Measurements from ENCODE around the gene IL4R.
"Not testable (repeated sequence)": the region's sequence is repeated elsewhere in the genome, so short reads cannot be mapped to it uniquely, and the experiment has no call there.

Gene IL4R

GRCh38 chr16:27313422-27314160 lies at the start of gene IL4R:
TSS of gene IL4R (plus strand) at chr16:27313974. CDS start at chr16:27340204, 26,230 bp downstream.
- no peak for DNase-seq

GRCh38 chr16:27264151-27264550 lies 49.6 kb upstream of the IL4R start:
- no peak for DNase-seq

- no peak for DNase-seq
Measured at GRCh38 chr16:27265982-27266381, 47.8 kb upstream of the IL4R start.

- no peak for DNase-seq
Measured at GRCh38 chr16:27267037-27267677, 46.6 kb upstream of the IL4R start.

- peak; percentile 97 to 98 for DNase-seq
Measured at GRCh38 chr16:27268376-27269299, 45.1 kb upstream of the IL4R start, which contains the start of gene NSMCE1. TSS of gene NSMCE1 (minus strand) at chr16:27268772. CDS start at chr16:27257570, 11,202 bp downstream.

- DNase-seq, result no peak
Measured at GRCh38 chr16:27269300-27270150, 44.2 kb upstream of the IL4R start.

GRCh38 chr16:27270349-27270748 lies 43.4 kb upstream of the IL4R start:
- no peak for DNase-seq

- no peak for DNase-seq
Measured at GRCh38 chr16:27272076-27272475, 41.7 kb upstream of the IL4R start.

GRCh38 chr16:27272697-27273096 lies 41.1 kb upstream of the IL4R start:
- not testable (repeated sequence) for DNase-seq

GRCh38 chr16:27273330-27273669 lies 40.5 kb upstream of the IL4R start:
- no peak for DNase-seq

GRCh38 chr16:27273670-27274423 lies 39.9 kb upstream of the IL4R start:
- no peak for DNase-seq

- DNase-seq, result not testable (repeated sequence)
Measured at GRCh38 chr16:27274424-27274874, 39.3 kb upstream of the IL4R start.

- no peak for DNase-seq
Measured at GRCh38 chr16:27275394-27275793, 38.4 kb upstream of the IL4R start.

- no peak for DNase-seq
Measured at GRCh38 chr16:27281243-27281642, 32.5 kb upstream of the IL4R start.

GRCh38 chr16:27284865-27285675 lies 28.7 kb upstream of the IL4R start:
- DNase-seq, result no peak

GRCh38 chr16:27285676-27286196 lies 28.0 kb upstream of the IL4R start:
- no peak for DNase-seq

- no peak for DNase-seq
Measured at GRCh38 chr16:27286451-27286850, 27.3 kb upstream of the IL4R start.

- no peak for DNase-seq
Measured at GRCh38 chr16:27287051-27287811, 26.5 kb upstream of the IL4R start.

- DNase-seq, result no peak
Measured at GRCh38 chr16:27287887-27288286, 25.9 kb upstream of the IL4R start.

GRCh38 chr16:27288313-27288712 lies 25.5 kb upstream of the IL4R start:
- not testable (repeated sequence) for DNase-seq
